ENCODE data around the gene RAB3IL1.

RAB3IL1 gene

GRCh38 chr11:61863548-61864081, 53.8 kb downstream of the RAB3IL1 start:
- DNase-seq = no peak

- DNase-seq = no peak
Measured at GRCh38 chr11:61862714-61863547, 54.4 kb downstream of the RAB3IL1 start.

GRCh38 chr11:61861634-61862033, 55.7 kb downstream of the RAB3IL1 start:
- no peak for DNase-seq

- no peak for DNase-seq
Measured at GRCh38 chr11:61860054-61860903, 57.1 kb downstream of the RAB3IL1 start.

GRCh38 chr11:61855939-61856680, 61.3 kb downstream of the RAB3IL1 start:
- DNase-seq = no peak

- DNase-seq = no peak
Measured at GRCh38 chr11:61854966-61855714, 62.2 kb downstream of the RAB3IL1 start.

GRCh38 chr11:61854206-61854895, 63.0 kb downstream of the RAB3IL1 start:
- no peak for DNase-seq

- no peak for DNase-seq
Measured at GRCh38 chr11:61853698-61854169, 63.6 kb downstream of the RAB3IL1 start.

GRCh38 chr11:61851900-61852295, 65.5 kb downstream of the RAB3IL1 start:
- no peak for DNase-seq

GRCh38 chr11:61851113-61851899, 66.1 kb downstream of the RAB3IL1 start:
- no peak for DNase-seq

GRCh38 chr11:61850687-61851086, 66.7 kb downstream of the RAB3IL1 start:
- DNase-seq = no peak

- DNase-seq = no peak
Measured at GRCh38 chr11:61848631-61849030, 68.7 kb downstream of the RAB3IL1 start.

GRCh38 chr11:61847914-61848581, 69.3 kb downstream of the RAB3IL1 start:
- DNase-seq = no peak
